ENCODE data around the gene ADAMTS16. TPM values are rescaled to one million over a fixed set of nuclear protein-coding genes. Genes with fewer than 3 reads are reported as not detected.

Gene ADAMTS16
- total and polyA plus RNA-seq, 3 experiments from 2014 or later = not detected

DNA sequence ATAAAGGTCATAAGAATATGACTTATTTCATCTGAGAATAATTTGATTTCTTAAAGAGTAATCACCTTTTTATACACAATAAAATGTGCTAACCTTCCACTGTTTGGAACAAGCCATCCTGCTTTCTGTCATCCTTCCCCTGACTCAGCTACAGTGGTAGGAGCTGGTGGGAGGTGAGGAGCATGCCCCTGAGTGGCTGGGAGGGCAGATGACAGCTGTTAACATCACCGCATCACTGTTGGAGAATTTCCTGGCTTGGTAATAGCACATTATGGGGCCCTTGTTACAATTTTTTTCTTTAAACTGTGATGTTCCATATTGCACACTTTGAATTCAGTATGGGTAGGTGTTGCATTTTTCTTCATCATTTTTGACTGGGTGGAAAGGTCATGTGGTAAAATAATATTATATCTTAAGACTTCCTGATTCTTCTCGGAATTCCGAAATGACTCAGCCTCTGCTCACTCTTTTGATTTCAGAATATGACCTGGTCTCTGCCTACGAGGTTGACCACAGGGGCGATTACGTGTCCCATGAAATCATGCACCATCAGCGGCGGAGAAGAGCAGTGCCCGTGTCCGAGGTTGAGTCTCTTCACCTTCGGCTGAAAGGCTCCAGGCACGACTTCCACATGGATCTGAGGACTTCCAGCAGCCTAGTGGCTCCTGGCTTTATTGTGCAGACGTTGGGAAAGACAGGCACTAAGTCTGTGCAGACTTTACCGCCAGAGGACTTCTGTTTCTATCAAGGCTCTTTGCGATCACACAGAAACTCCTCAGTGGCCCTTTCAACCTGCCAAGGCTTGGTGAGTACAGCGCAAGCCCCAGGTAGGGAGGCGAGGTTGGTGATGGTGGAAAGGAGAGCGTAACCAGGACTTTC is 5.8 kb downstream of the ADAMTS16 start:
- Histone ChIP-seq H3K4me3 (ENCODE audit: low read length) (no peak overlapping the region), H3K4me1 (ENCODE audit: insufficient read depth, low read length) (peaks cover 3% of the 10 kb centered on the region), H3K9me3 (ENCODE audit: low read length) (no peaks in the 10 kb centered on the region), H3K27me3 (ENCODE audit: insufficient read depth, low read length, poor library complexity, severe bottlenecking) (peaks cover 6% of the 10 kb centered on the region), H3K36me3 (ENCODE audit: insufficient read depth, low read length) (no peaks in the 10 kb centered on the region), H3K27ac (ENCODE audit: low read depth, low read length) (no peak overlapping the region)
- DNase-seq = no peak
- ChIA-PET POLR2A (no interaction called here), CTCF (no interaction called here)
- Mint-ChIP-seq H3K4me1 (peaks cover 2 to 6% (median 4%) of the 10 kb centered on the region in 3 donors), H3K27ac (no peak overlapping the region), H3K9me3 (peaks cover 0 to 6% (median 2%) of the 10 kb centered on the region in 5 donors), H3K4me3 (no peak overlapping the region), H3K27me3 (peaks cover 7 to 10% of the 10 kb centered on the region in 2 donors), H3K36me3 (no peaks in the 10 kb centered on the region)

DNA sequence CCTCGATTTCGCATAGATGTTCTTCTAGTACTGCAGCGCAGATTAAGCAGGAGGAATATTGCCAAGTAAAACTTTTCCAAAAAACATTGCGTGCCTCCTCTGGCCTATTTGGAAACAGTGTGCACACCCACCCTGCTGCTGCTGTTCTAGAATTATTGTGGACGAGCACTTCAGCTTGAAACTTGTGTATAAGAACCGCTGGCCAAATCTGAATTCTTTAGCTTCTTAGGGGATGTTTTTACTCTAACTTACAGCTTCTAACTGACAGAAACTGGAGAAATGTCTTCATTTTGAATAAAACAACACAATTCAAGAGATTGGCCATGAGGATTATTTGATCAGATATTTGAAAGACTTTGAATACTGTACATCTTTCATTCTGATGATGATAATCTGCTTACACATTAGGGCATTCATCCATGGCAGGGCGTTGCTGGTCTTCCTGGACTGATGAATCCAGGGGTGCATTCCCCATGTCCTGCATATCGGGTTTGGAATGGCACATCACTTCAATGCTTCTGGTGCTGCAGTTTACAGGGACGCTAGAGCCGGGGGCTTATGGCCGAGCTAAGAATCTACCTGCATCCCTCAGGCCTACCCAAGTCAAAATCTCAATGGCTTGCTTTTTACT is 6.5 kb downstream of the ADAMTS16 start:
- POLR2A ChIA-PET = no interaction called here
- peaks cover 0 to 6% (median 3%) of the 10 kb centered on the region in 5 donors for H3K9me3 Mint-ChIP-seq
- peaks cover 3 to 5% of the 10 kb centered on the region in 2 donors for H3K27me3 Mint-ChIP-seq
- no peaks in the 10 kb centered on the region for H3K4me1 Mint-ChIP-seq
- no peak for DNase-seq
- Histone ChIP-seq H3K4me3 (ENCODE audit: low read length) (no peak overlapping the region), H3K9me3 (ENCODE audit: low read length) (no peaks in the 10 kb centered on the region), H3K27me3 (ENCODE audit: insufficient read depth, low read length, poor library complexity, severe bottlenecking) (no peaks in the 10 kb centered on the region), H3K36me3 (ENCODE audit: insufficient read depth, low read length) (no peaks in the 10 kb centered on the region), H3K4me1 (ENCODE audit: insufficient read depth, low read length) (no peaks in the 10 kb centered on the region), H3K27ac (ENCODE audit: low read depth, low read length) (no peak overlapping the region)
- no peak overlapping the region for H3K4me3 Mint-ChIP-seq
- no peak overlapping the region for H3K27ac Mint-ChIP-seq
- H3K36me3 Mint-ChIP-seq = no peaks in the 10 kb centered on the region
- CTCF ChIA-PET = no interaction called here

DNA sequence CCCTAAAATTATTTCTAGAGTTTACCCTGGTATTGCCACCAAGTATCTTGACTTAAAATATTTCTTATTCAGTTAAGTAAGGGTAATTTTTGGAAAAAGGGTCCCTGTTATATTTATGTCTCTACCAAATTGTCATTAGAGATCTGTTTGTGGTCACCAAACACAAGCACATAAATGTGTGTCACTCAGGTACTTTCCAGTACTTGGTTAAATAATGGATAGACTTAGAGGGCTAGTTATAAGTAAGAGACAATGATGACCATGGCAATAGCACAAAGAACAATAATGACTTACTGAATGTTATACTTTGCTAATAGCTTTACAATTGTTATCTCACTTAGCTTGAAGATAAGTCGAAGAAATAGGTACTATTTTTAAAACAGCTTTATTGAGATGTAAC is 9.0 kb downstream of the ADAMTS16 start:
- no peaks in the 10 kb centered on the region for H3K4me1 ChIP-seq (ENCODE audit: insufficient read depth, low read length)
- no peak overlapping the region for H3K27ac Mint-ChIP-seq
- ChIA-PET CTCF (no interaction called here), POLR2A (no interaction called here)
- no peaks in the 10 kb centered on the region for H3K27me3 ChIP-seq (ENCODE audit: insufficient read depth, low read length, poor library complexity, severe bottlenecking)
- H3K36me3 Mint-ChIP-seq = no peaks in the 10 kb centered on the region
- H3K4me3 Mint-ChIP-seq = no peak overlapping the region
- peaks cover 0 to 4% of the 10 kb centered on the region in 2 donors for H3K27me3 Mint-ChIP-seq
- no peaks in the 10 kb centered on the region for H3K36me3 ChIP-seq (ENCODE audit: insufficient read depth, low read length)
- no peak for DNase-seq
- H3K4me3 ChIP-seq (ENCODE audit: low read length) = no peak overlapping the region
- no peaks in the 10 kb centered on the region for H3K4me1 Mint-ChIP-seq
- H3K9me3 ChIP-seq (ENCODE audit: low read length) = no peaks in the 10 kb centered on the region
- peaks cover 0 to 6% (median 3%) of the 10 kb centered on the region in 5 donors for H3K9me3 Mint-ChIP-seq
- no peak overlapping the region for H3K27ac ChIP-seq (ENCODE audit: low read depth, low read length)

DNA sequence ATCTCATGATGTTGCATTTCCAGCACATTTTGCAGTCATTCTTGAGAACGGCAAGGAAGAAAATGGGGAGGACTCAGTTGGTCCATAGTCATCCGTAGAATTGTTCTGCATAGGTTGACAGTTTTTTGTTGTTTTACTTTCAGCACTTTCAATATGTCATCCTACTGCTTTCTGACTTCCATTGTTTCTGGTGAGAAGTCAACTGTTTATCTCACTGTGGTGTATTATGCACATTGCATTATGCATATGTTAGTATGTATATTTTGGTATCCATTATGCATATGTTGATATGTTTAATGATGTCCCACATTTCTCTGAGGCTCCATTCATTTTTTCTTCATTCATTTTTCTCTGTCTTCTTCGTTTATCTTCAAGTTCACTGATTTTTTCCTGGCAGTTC is 10.5 kb downstream of the ADAMTS16 start:
- Histone ChIP-seq H3K4me3 (ENCODE audit: low read length) (no peak overlapping the region), H3K27ac (ENCODE audit: low read depth, low read length) (no peak overlapping the region), H3K9me3 (ENCODE audit: low read length) (no peaks in the 10 kb centered on the region), H3K27me3 (ENCODE audit: insufficient read depth, low read length, poor library complexity, severe bottlenecking) (no peaks in the 10 kb centered on the region), H3K4me1 (ENCODE audit: insufficient read depth, low read length) (no peaks in the 10 kb centered on the region), H3K36me3 (ENCODE audit: insufficient read depth, low read length) (no peaks in the 10 kb centered on the region)
- Mint-ChIP-seq H3K4me3 (no peak overlapping the region), H3K4me1 (peaks cover 0 to 4% (median 0%) of the 10 kb centered on the region in 3 donors), H3K36me3 (no peaks in the 10 kb centered on the region), H3K9me3 (peaks cover 0 to 6% (median 4%) of the 10 kb centered on the region in 5 donors), H3K27me3 (peaks cover 0 to 5% of the 10 kb centered on the region in 2 donors), H3K27ac (no peak overlapping the region)
- CTCF ChIA-PET = no interaction called here
- POLR2A ChIA-PET = no interaction called here
- DNase-seq = no peak

DNA sequence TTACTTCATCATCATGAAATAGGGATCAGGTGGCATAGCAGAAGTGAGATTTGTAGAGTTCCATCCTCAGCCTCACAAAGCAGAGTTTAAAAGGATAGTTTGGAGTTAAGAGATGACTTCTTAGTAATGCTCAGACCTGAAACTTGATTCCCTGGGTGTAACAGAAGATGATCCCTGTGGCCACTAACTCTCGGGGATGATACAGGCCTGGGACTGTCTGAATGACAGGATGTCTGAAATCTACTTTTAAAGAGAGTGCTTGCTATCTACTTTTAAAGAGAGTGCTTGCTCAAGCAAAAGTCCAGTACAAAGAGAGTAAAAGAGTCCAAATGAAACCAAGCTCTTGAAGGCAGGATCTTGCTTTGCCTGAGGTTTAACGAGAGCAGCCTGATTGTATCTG is 14.6 kb downstream of the ADAMTS16 start:
- Mint-ChIP-seq H3K4me3 (no peak overlapping the region), H3K9me3 (peaks cover 0 to 8% (median 4%) of the 10 kb centered on the region in 5 donors), H3K36me3 (no peaks in the 10 kb centered on the region), H3K4me1 (peaks cover 0 to 4% (median 0%) of the 10 kb centered on the region in 3 donors), H3K27me3 (peaks cover 0 to 4% of the 10 kb centered on the region in 2 donors), H3K27ac (no peak overlapping the region)
- no peaks in the 10 kb centered on the region for H3K36me3 ChIP-seq (ENCODE audit: insufficient read depth, low read length)
- no peaks in the 10 kb centered on the region for H3K27me3 ChIP-seq (ENCODE audit: insufficient read depth, low read length, poor library complexity, severe bottlenecking)
- CTCF ChIA-PET = no interaction called here
- DNase-seq = no peak
- no peaks in the 10 kb centered on the region for H3K4me1 ChIP-seq (ENCODE audit: insufficient read depth, low read length)
- H3K4me3 ChIP-seq (ENCODE audit: low read length) = no peak overlapping the region
- H3K27ac ChIP-seq (ENCODE audit: low read depth, low read length) = no peak overlapping the region
- H3K9me3 ChIP-seq (ENCODE audit: low read length) = no peaks in the 10 kb centered on the region
- POLR2A ChIA-PET = no interaction called here

DNA sequence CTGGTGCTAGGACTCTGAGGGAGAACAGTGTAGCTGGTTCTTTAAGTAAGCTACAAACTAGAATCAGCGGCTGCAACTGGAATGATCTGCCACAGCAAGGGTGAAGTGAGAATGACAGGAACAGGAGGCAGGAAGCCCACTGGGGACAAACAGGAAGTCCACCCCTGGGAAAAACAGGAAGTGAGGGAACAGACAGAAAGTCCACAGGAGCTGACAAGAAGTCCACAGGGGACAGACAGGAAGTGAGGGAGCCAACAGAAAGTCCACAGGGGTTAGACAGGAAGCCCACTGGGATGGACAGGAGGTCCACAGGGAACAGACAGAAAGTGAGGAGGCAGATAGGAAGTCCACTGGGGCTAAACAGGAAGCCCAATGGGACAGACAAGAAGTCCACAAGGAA is 15.5 kb downstream of the ADAMTS16 start:
- Mint-ChIP-seq H3K4me1 (peaks cover 0 to 4% (median 0%) of the 10 kb centered on the region in 3 donors), H3K36me3 (no peaks in the 10 kb centered on the region), H3K4me3 (no peak overlapping the region), H3K9me3 (peaks cover 0 to 8% (median 4%) of the 10 kb centered on the region in 5 donors), H3K27ac (peak overlapping the region in 1 of 8 donors; percentile 39), H3K27me3 (peaks cover 0 to 4% of the 10 kb centered on the region in 2 donors)
- H3K36me3 ChIP-seq (ENCODE audit: insufficient read depth, low read length) = no peaks in the 10 kb centered on the region
- no peak for DNase-seq
- CTCF ChIA-PET = no interaction called here
- no peaks in the 10 kb centered on the region for H3K27me3 ChIP-seq (ENCODE audit: insufficient read depth, low read length, poor library complexity, severe bottlenecking)
- H3K27ac ChIP-seq (ENCODE audit: low read depth, low read length) = no peak overlapping the region
- POLR2A ChIA-PET = no interaction called here
- no peaks in the 10 kb centered on the region for H3K4me1 ChIP-seq (ENCODE audit: insufficient read depth, low read length)
- H3K4me3 ChIP-seq (ENCODE audit: low read length) = no peak overlapping the region
- H3K9me3 ChIP-seq (ENCODE audit: low read length) = no peaks in the 10 kb centered on the region

DNA sequence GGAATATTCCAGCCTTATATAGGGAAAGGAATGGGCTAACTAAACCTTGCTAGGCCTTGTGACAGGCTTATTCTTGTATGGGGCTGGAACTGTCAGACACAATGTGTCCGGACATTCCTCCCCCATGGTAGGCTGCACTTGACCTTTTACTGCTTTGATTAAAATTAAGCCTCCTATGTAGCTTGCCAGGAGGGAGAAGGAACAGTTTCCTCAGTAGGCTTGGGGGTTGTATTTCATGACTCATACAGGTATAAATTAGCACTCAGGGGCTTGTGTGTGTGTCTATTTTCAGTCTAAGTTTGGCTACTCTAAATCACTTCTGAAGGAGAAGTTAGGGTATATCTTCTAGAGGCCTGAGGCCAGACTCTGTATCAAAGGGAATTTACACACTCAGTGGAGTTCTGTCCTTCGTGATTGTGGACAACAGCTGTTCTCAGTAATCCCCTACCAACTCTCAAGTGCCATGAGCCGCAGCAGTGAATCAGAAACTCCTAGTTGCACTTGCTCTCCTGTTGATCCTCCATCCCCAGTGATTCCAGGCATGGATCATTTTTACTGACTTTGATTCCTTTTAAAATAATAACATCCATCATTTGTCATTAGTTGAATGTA is 16.4 kb downstream of the ADAMTS16 start:
- POLR2A ChIA-PET = no interaction called here
- Histone ChIP-seq H3K4me3 (ENCODE audit: low read length) (no peak overlapping the region), H3K9me3 (ENCODE audit: low read length) (no peaks in the 10 kb centered on the region), H3K27ac (ENCODE audit: low read depth, low read length) (no peak overlapping the region), H3K4me1 (ENCODE audit: insufficient read depth, low read length) (no peaks in the 10 kb centered on the region), H3K27me3 (ENCODE audit: insufficient read depth, low read length, poor library complexity, severe bottlenecking) (no peaks in the 10 kb centered on the region), H3K36me3 (ENCODE audit: insufficient read depth, low read length) (no peaks in the 10 kb centered on the region)
- DNase-seq = no peak
- Mint-ChIP-seq H3K27ac (no peak overlapping the region), H3K4me1 (peaks cover 0 to 4% (median 0%) of the 10 kb centered on the region in 3 donors), H3K36me3 (no peaks in the 10 kb centered on the region), H3K4me3 (no peak overlapping the region), H3K27me3 (peaks cover 0 to 4% of the 10 kb centered on the region in 2 donors), H3K9me3 (peaks cover 0 to 6% (median 2%) of the 10 kb centered on the region in 5 donors)
- CTCF ChIA-PET = no interaction called here

DNA sequence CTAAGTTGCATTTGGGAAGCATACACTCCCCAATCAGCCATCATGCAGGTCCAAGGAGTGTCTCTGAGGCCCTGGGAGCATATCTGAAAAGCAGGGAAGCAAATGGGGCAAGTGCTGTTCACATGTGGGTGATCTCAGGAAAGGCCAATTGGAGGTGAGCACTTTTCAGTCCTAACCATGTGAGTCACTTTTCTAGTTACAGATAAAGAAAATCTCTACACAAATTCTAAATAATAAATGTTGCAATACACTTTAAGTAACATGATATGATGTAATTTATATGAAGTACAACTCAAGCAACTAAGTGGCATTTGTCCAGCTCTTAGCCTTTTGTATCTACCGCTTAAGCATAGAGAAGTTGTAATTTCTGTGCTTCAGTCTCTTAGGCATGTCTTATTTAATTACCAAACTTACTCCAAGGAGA is 18.4 kb downstream of the ADAMTS16 start:
- no peak for DNase-seq
- Mint-ChIP-seq H3K27me3 (peaks cover 0 to 4% of the 10 kb centered on the region in 2 donors), H3K4me1 (peaks cover 0 to 4% (median 0%) of the 10 kb centered on the region in 3 donors), H3K9me3 (peaks cover 0 to 6% (median 2%) of the 10 kb centered on the region in 5 donors), H3K27ac (no peak overlapping the region), H3K4me3 (no peak overlapping the region), H3K36me3 (no peaks in the 10 kb centered on the region)
- Histone ChIP-seq H3K27me3 (ENCODE audit: insufficient read depth, low read length, poor library complexity, severe bottlenecking) (no peaks in the 10 kb centered on the region), H3K4me3 (ENCODE audit: low read length) (no peak overlapping the region), H3K9me3 (ENCODE audit: low read length) (no peaks in the 10 kb centered on the region), H3K36me3 (ENCODE audit: insufficient read depth, low read length) (no peaks in the 10 kb centered on the region), H3K4me1 (ENCODE audit: insufficient read depth, low read length) (no peaks in the 10 kb centered on the region), H3K27ac (ENCODE audit: low read depth, low read length) (no peak overlapping the region)
- ChIA-PET CTCF (no interaction called here), POLR2A (no interaction called here)

Data from CD8-positive, alpha-beta memory T cell (primary cell).